Liver (tissue), 9 donors: ENCODE measurements around the gene THRB. TPM values are rescaled to one million over a fixed set of nuclear protein-coding genes. Genes with fewer than 3 reads are reported as not detected.

ENCODE experiments used
- DNase-seq: peaks from one replicate; pipeline ENCODE4 v3.0.0-alpha.2; 2017; ENCODE audit warnings: low spot score
- H3K27ac ChIP-seq, 2 donors: one replicate each; pipeline ENCODE4 v1.7.0; 2013; ENCODE audit warnings: inconsistent platforms in 2 of 2, low read length in 2 of 2, control low read depth in 1 of 2, low read depth in 1 of 2, mild to moderate bottlenecking in 1 of 2
- H3K27me3 ChIP-seq, 4 donors: one replicate each; pipeline versions ENCODE4 v1.6.1 to v1.7.0; 2013; ENCODE audit warnings: low read length in 3 of 4, inconsistent platforms in 1 of 4, mild to moderate bottlenecking in 1 of 4, moderate library complexity in 1 of 4; ENCODE audit not compliant: control insufficient read depth in 4 of 4, insufficient read depth in 4 of 4
- H3K36me3 ChIP-seq, 4 donors: one replicate each; pipeline versions ENCODE4 v1.6.1 to v1.7.0; 2013; ENCODE audit warnings: low read length in 3 of 4, mild to moderate bottlenecking in 3 of 4, low read depth in 1 of 4, moderate library complexity in 1 of 4; ENCODE audit not compliant: control insufficient read depth in 4 of 4, insufficient read depth in 3 of 4
- H3K4me1 ChIP-seq, 4 donors: one replicate each; pipeline versions ENCODE4 v1.6.1 to v1.7.0; 2013; ENCODE audit warnings: low read length in 3 of 4, mild to moderate bottlenecking in 3 of 4, moderate library complexity in 1 of 4; ENCODE audit not compliant: control insufficient read depth in 4 of 4, insufficient read depth in 4 of 4
- H3K4me3 ChIP-seq, 3 donors: one replicate each; pipeline versions ENCODE4 v1.6.1 to v1.7.0; 2013; ENCODE audit warnings: low read length in 3 of 3, control low read depth in 1 of 3, low read depth in 1 of 3, mild to moderate bottlenecking in 1 of 3
- H3K9ac ChIP-seq, 2 donors: one replicate each; pipeline ENCODE4 v1.7.0; 2013; ENCODE audit warnings: low read length in 2 of 2, mild to moderate bottlenecking in 2 of 2, moderate library complexity in 2 of 2, control low read depth in 1 of 2, low read depth in 1 of 2
- H3K9me3 ChIP-seq, 4 donors: one replicate each; pipeline versions ENCODE4 v1.6.1 to v1.7.0; 2013; ENCODE audit warnings: low read length in 3 of 4; ENCODE audit not compliant: control insufficient read depth in 4 of 4
- ATF3 ChIP-seq: IDR thresholded peaks from 2 replicates; pipeline ENCODE4 v1.6.1; 2016; ENCODE audit warnings: antibody characterized with exemption
- CTCF ChIP-seq: fragments of 150-350 bp; IDR thresholded peaks from 2 replicates; pipeline ENCODE4 v1.5.1; 2017; ENCODE audit warnings: improper control_type of control experiment, low read depth, low read length; ENCODE audit not compliant: missing input control
- EGR1 ChIP-seq, 2 donors: IDR thresholded peaks; 2 replicates each; pipeline ENCODE4 v1.6.1; 2016 to 2018; ENCODE audit warnings: antibody characterized with exemption in 2 of 2, low read depth in 2 of 2
- FOXA1 ChIP-seq: IDR thresholded peaks from 2 replicates; pipeline ENCODE4 v1.6.1; 2016; ENCODE audit warnings: antibody characterized with exemption
- FOXA2 ChIP-seq: IDR thresholded peaks from 2 replicates; pipeline ENCODE4 v1.6.1; 2016; ENCODE audit warnings: antibody characterized with exemption
- GABPA ChIP-seq, 2 donors: IDR thresholded peaks in 1 of 2; conservative IDR thresholded peaks in 1 of 2; 2 replicates each; pipeline ENCODE4 v1.6.1; 2016; ENCODE audit warnings: antibody characterized with exemption in 2 of 2, mild to moderate bottlenecking in 1 of 2, moderate library complexity in 1 of 2
- HNF4A ChIP-seq, 2 donors: conservative IDR thresholded peaks; 2 replicates each; pipeline ENCODE4 v1.6.1; 2016; ENCODE audit warnings: antibody characterized with exemption in 2 of 2, mild to moderate bottlenecking in 2 of 2
- JUND ChIP-seq, 2 donors: IDR thresholded peaks; 2 replicates each; pipeline ENCODE4 v1.6.1; 2016; ENCODE audit warnings: antibody characterized with exemption in 2 of 2
- MAX ChIP-seq: IDR thresholded peaks from 2 replicates; pipeline ENCODE4 v1.6.1; 2016; ENCODE audit warnings: antibody characterized with exemption
- NR2F2 ChIP-seq: IDR thresholded peaks from 2 replicates; pipeline ENCODE4 v1.6.1; 2016; ENCODE audit warnings: antibody characterized with exemption
- RAD21 ChIP-seq, 2 donors: IDR thresholded peaks; 2 replicates each; pipeline ENCODE4 v1.6.1; 2016; ENCODE audit warnings: antibody characterized with exemption in 2 of 2, mild to moderate bottlenecking in 2 of 2
- REST ChIP-seq: IDR thresholded peaks from 2 replicates; pipeline ENCODE4 v1.6.1; 2016; ENCODE audit warnings: antibody characterized with exemption, mild to moderate bottlenecking
- SP1 ChIP-seq: IDR thresholded peaks from 2 replicates; pipeline ENCODE4 v1.6.1; 2018; ENCODE audit warnings: antibody characterized with exemption, mild to moderate bottlenecking
- YY1 ChIP-seq: IDR thresholded peaks from 2 replicates; pipeline ENCODE4 v1.6.1; 2016; ENCODE audit warnings: antibody characterized with exemption, mild to moderate bottlenecking
- ZBTB33 ChIP-seq: IDR thresholded peaks from 2 replicates; pipeline ENCODE4 v1.6.1; 2016; ENCODE audit warnings: antibody characterized with exemption
- WGBS: extraction: QIAGEN DNeasy Blood & Tissue Kit; methylation state at CpG from one replicate; pipeline ENCODE4 v1.1.7; 2013; 5-methylcytosine and 5-hydroxymethylcytosine counted together
- polyA plus RNA-seq, 2 donors: library from polyadenylated mRNA; stranded (reverse) in 1 of 2; unstranded in 1 of 2; fragments of 200-250 nt in 1 of 2; fragments of >200 nt in 1 of 2; fragmentation: Nextera tagmentation in 1 of 2; extraction: Ambion mirVana in 1 of 2; gene quantifications; one replicate each; pipeline versions ENCODE4 v1.2.1 to v1.2.3, GENCODE V29; 2013 to 2015
- total RNA-seq, 2 donors: library from RNA; depleted of rRNA; stranded (reverse); fragments of >200 nt; gene quantifications; one replicate each; pipeline ENCODE4 v1.2.3, GENCODE V29; 2014
- donor health status: healthy.
- donor health status: healthy.
- donor health status: healthy.
- donor health status: healthy.
- donor health status: healthy.

The THRB gene
- total and polyA plus RNA-seq, 4 donors, result 5.9 to 23.9 (median 9.3) TPM

GRCh38 chr3:24180616-24181015, 314.0 kb downstream of the THRB start:
- WGBS, result 95% methylated on average over 3 of the region's 3 CpGs
- peaks cover 0 to 9% (median 3%) of the 10 kb centered on the region in 4 donors for H3K4me1 ChIP-seq
- DNase-seq, result no peak
- H3K9me3 ChIP-seq, result no peaks in the 10 kb centered on the region
- no peak overlapping the region for H3K4me3 ChIP-seq
- no peaks in the 10 kb centered on the region for H3K27me3 ChIP-seq
- no peak for TF ChIP-seq JUND (IDR thresholded peaks at IDR 0.05)
- no peak for TF ChIP-seq EGR1 (IDR thresholded peaks at IDR 0.05; ENCODE audit: low read depth in 2 of 2)
- no peak for TF ChIP-seq ATF3
- no peak for TF ChIP-seq ZBTB33
- no peak for TF ChIP-seq RAD21 (IDR thresholded peaks at IDR 0.05)
- TF ChIP-seq CTCF, result no peak
- TF ChIP-seq FOXA2, result no peak
- no peak for TF ChIP-seq GABPA (IDR thresholded peaks at IDR 0.05 in 1 of 2, conservative IDR thresholded peaks at IDR 0.05 in 1 of 2)
- no peak for TF ChIP-seq HNF4A (conservative IDR thresholded peaks at IDR 0.05)
- no peak for TF ChIP-seq REST
- no peak for TF ChIP-seq NR2F2
- no peak for TF ChIP-seq SP1
- TF ChIP-seq FOXA1, result no peak
- TF ChIP-seq MAX, result no peak
- no peak for TF ChIP-seq YY1
- no peak overlapping the region for H3K27ac ChIP-seq
- H3K9ac ChIP-seq, result no peak overlapping the region
- no peaks in the 10 kb centered on the region for H3K36me3 ChIP-seq

- no peaks in the 10 kb centered on the region for H3K9me3 ChIP-seq
- 51% methylated on average over 5 of the region's 5 CpGs for WGBS
- H3K27me3 ChIP-seq, result no peaks in the 10 kb centered on the region
- H3K4me1 ChIP-seq, result peaks cover 0 to 9% (median 3%) of the 10 kb centered on the region in 4 donors
- H3K27ac ChIP-seq, result no peak overlapping the region
- H3K4me3 ChIP-seq, result no peak overlapping the region
- H3K36me3 ChIP-seq, result no peaks in the 10 kb centered on the region
- no peak for DNase-seq
- no peak overlapping the region for H3K9ac ChIP-seq
- TF ChIP-seq FOXA1 (no peak), GABPA (IDR thresholded peaks at IDR 0.05 in 1 of 2, conservative IDR thresholded peaks at IDR 0.05 in 1 of 2) (no peak)
Measured at GRCh38 chr3:24177201-24177600, 317.4 kb downstream of the THRB start.
